GM12872 (cell line): ENCODE results near the gene RAB3IP.

ENCODE experiments used
- CTCF ChIP-seq: IDR thresholded peaks from 3 replicates; pipeline ENCODE4 v1.5.1; 2011; ENCODE audit warnings: low read depth, mild to moderate bottlenecking, low read length, moderate library complexity; ENCODE audit not compliant: insufficient read depth

Gene RAB3IP

GRCh38 chr12:69792533-69792932 is 53.9 kb downstream of the RAB3IP start:
- no peak for TF ChIP-seq CTCF

GRCh38 chr12:69810870-69811498 is 72.3 kb downstream of the RAB3IP start:
- TF ChIP-seq CTCF = no peak

- TF ChIP-seq CTCF = no peak
Observed at GRCh38 chr12:69816082-69816481, 77.4 kb downstream of the RAB3IP start.

- no peak for TF ChIP-seq CTCF
Observed at GRCh38 chr12:69821032-69821455, 82.4 kb downstream of the RAB3IP start.

- no peak for TF ChIP-seq CTCF
Observed at GRCh38 chr12:69821456-69822159, 82.9 kb downstream of the RAB3IP start.

- TF ChIP-seq CTCF = no peak
Observed at GRCh38 chr12:69822201-69822860, 83.7 kb downstream of the RAB3IP start.

GRCh38 chr12:69824028-69824427 is 85.4 kb downstream of the RAB3IP start:
- TF ChIP-seq CTCF = no peak
